ENCODE data around the gene RBM43.
A peak's percentile ranks its signal among the peaks of the same experiment; 100 is the strongest.
"Not testable (repeated sequence)": the region's sequence is repeated elsewhere in the genome, so short reads cannot be mapped to it uniquely, and the experiment has no call there.

RBM43 gene

DNA sequence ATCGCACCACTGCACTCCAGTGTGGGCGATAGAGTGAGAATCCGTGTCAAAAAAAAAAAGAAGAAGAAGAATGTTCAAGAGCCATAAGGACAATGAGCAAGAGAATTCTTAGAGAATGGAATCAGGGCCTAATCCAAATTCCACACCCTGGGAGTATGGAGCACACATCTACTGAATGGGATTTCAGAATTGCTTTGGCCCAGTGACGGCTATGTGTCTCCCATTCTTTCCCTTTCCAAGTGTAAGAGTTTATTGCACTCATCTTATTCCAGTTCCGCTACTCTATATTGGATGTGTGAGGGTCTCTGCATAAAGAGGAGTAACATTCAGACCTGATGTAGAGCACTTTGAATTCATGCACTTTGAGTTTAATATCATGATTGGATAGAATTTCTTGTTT is 5.9 kb upstream of the RBM43 start:
- DNase-seq: no peak

- no peak for DNase-seq
Observed at GRCh38 chr2:151265991-151266390, 4.3 kb upstream of the RBM43 start.

DNA sequence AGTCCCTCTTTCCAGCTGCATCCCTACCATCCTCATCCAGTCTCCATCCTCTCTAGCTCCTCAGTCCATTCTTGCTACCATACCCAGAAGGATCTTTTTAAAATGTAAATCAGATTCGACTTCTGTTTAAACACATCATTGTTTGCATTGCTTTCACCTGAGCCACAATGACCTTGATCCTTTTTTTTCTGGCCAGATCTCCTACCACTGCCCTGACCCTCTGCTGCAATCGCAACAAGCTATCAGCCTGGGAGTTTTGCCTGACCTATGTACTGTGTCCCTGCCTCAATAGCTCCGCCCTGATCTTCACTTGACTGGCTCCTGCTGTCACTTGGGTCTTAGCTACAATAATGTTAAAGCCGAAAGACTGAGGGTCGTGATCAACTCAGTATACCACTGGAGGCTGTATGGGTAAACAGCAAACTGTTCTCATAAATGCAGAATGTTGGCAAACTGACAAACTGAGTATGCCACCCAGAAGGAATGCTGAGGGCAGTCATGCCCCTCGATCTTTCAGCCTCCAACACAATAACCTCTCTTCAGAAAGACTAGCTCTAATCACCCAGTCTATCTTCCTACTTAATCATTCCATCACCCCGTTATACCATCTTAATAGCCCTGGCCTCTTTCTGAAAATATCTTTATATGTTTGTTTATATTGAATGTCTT is 2.6 kb upstream of the RBM43 start:
- no peak for DNase-seq

DNA sequence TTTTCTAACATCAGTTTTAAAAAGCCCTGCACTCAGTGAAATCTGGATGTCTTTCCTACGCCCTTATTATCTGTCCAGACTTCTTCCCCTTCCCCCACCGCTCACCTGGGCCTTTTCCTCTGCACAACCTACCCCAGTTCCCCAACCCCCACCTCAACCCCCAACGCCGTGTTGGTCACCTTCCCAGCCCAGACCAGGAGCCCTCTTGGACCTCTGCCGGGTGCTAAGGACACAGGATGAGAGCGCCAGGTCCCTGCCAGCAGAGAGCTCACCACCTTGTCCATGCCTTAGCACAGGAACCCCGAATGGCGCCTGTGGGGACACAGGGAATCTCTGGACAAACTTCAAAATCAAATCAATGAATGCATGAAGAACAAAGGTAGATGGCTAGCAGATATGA is 966 bp upstream of the RBM43 start:
- no peak for DNase-seq

- no peak for DNase-seq
Observed at GRCh38 chr2:151261977-151262291, 271 bp upstream of the RBM43 start.

DNA sequence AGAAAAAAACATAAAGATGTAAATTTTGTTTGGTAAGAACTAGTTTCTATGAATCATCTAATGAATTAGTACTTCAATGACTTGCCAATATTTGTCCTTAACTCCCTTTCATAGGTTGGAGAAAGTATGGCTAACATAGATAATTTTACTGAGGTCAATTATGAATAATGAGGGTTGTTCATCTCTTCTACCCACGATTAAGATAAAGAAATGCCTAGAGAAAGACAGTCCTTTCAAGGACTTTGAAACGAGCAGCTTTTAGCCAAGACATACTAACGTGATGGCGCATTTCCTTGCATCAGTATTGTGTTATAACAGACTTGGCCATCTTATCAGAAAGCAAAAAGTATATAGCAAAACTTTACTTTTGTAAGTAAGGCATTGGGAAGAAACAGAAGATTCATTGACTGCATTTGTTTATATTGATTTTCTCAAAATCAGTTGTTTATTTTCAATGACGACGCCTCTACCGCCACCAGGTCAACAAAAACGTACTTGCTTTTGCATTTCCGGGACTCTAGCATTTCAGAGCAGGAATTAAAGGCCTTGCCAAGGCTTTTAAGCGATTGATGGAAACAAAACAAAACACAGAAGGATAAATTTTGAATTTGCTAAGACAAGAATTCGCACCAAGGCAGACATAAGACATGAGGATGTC is 961 bp downstream of the RBM43 start:
- DNase-seq: no peak

DNA sequence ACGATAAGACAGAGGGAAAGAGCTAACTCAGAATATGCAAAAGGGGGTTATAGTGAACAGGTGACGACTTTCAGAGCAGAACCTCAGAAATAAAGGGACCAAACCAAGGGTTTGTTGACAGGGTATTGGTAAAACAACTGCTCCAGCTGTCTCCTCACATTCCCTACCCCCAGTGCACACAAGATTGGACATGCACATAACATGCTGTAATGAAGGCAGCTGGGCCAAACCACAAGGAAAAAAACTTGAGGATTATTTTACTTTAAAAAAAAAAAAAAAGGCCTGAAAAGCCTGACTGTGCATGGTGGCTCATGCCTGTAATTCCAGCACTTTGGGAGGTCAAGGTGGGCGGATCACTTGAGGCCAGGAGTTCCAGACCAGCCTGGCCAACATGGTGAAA is 3.5 kb downstream of the RBM43 start:
- DNase-seq: no peak

DNA sequence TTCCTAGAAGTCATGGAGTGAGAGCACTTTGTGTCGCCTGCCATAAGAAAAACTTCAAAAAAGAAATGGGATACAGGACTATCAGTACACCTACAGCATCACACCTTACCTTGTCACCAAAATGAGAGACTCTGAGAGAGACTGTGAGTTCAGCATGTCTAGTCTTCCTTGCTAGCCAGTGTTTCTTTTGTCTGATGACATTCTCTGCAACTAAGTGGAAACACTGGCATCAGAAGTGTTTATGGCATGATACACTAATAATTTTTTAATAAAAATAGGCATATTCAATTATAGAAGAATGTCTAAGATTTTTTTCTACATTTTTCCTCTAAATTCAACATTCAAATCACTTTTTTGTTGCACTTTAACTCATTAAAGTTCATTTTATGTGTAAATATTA is 9.0 kb downstream of the RBM43 start:
- DNase-seq: no peak

GRCh38 chr2:151251012-151251411 is 10.7 kb downstream of the RBM43 start:
- DNase-seq: no peak

- no peak for DNase-seq
Observed at GRCh38 chr2:151247432-151247831, 14.2 kb downstream of the RBM43 start.

- DNase-seq: no peak
Observed at GRCh38 chr2:151246152-151246551, 15.5 kb downstream of the RBM43 start.

DNA sequence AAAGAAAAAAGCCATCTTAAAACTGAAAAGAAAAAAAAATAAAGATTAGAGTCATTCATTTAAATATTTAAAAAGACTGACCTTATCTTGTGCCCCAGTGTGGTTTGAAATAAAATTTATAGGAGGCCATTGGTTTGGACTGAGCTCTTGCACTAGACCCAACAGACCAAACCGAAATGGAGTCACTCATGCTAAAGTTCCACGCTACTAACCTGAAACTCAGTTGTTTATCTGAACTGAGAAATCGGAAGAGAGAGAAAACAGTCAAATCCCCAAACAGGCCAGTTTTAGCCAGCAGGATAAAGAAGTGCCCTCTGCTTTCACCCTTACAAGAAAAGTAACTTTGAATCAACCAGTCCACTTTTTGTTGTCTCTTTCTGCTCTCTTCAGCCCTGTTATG is 18.2 kb downstream of the RBM43 start:
- no peak for DNase-seq

- no peak for DNase-seq
Observed at GRCh38 chr2:151241224-151241623, 20.4 kb downstream of the RBM43 start.

DNA sequence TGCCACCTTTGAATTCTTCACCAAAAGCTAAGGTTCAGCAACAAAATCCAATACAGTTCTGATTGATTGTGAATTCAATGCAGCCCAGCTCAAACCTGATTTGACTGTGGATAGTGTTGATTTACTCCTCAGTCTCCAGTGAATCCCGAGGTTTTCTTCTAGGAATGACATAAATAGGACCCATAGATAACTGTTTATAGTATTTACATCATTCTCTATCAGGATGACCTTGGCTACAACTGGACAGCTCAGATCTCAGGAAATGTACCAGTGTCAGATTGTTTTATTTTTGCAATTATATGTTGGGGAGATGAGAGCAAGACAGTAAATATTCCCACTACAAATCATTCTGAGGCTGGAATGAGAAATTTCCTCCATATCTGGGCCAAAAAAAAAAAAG is 21.2 kb downstream of the RBM43 start:
- no peak for DNase-seq

DNA sequence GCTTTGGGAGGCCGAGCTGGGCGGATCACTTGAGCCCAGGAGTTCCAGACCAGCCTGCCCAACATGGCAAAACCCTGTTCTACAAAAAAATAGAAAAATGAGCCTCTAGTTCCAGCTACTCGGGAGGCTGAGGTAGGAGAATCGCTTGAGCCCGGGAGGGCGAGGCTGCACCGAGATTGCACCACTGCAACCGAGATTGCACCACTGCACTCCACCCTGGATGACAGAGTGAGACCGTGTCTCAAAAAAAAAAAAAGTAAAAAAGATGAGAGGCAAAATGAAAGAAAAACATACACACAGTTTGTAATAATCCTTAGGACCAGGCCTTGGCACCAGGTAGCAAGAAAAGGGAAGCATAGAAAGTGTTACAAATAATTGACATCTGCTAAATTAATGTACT is 22.0 kb downstream of the RBM43 start:
- DNase-seq: no peak

DNA sequence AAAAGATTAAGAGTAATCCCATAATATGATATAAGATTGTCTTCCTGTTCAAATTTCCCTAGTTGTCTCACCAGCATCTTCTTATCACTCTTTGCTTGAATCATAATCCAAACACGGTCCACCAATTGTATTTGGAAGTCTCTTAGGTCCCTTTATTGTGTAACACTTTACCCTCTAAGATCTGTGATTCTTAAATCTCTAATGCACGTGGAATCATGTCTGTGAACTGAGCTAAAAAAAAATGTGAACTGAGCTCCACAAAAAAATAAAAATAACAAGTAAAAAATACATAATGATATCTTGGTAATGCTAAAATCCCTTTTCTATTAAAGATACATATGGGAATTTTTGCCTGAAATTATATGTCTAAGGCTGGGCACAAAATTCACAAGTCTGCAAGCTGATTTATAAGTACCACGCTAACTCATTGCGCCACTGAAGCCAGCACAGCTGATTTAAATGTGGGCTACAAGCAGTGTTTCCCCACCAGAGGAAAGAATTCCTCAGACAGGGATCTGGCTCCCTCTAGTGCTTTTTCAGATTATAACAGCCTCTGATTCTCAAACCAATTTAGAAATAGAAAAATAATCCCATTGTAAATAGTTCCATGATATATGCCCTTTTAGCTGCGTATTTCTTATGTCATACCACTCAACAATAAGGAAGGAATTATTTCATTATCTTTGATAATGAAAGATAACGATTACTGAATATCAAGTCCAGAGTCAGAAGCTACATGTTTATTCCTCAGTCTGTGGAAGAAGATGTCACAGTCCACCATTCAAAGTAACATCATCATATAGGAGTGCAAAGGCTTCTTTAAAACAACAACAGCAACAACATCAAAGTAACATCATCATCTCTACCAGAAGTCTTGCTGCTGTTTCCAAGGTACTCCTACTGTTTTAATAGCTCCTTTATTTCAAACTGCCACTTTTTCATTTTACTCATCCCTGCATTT is 22.9 kb downstream of the RBM43 start:
- peak; percentile 37 for DNase-seq

GRCh38 chr2:151237422-151238025 is 24.1 kb downstream of the RBM43 start:
- DNase-seq: no peak

- not testable (repeated sequence) for DNase-seq
Observed at GRCh38 chr2:151233760-151234159, 27.9 kb downstream of the RBM43 start.

DNA sequence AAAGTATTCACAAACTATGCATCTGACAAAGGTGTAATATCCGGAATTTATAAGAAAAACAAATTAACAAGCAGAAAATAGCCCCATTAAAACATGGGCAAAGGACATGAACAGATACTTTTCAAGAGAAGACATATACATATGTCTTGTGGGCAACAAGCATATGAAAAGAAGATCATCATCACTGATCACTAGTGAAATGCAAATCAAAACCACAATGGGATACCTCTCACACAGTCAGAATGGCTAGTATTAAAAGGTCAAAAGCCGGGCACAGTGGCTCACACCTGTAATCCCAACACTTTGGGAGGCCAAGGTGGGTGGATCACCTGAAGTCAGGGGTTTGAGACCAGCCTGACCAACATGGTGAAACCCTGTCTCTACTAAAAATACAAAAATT is 28.4 kb downstream of the RBM43 start:
- not testable (repeated sequence) for DNase-seq

DNA sequence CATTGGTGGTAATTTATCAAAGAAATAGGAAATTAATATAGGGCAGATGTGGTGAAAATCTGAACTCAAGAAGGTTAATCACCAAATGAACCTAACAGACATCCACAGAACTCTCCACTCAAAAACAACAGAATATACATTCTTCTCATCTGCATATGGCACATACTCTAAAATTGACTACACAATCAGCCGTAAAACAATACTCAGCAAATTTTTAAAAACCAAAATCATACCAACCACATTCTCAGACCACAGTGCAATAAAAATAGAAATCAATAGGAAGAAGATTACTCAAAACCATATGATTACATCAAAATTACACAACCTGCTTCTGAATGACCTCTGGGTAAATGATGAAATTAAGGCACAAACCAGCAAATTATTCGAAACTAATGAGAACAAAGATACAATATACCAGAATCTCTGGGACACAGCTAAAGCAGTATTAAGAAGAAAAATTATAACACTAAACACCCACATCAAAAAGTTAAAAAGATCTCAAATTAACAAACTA is 31.0 kb downstream of the RBM43 start:
- DNase-seq: no peak

DNA sequence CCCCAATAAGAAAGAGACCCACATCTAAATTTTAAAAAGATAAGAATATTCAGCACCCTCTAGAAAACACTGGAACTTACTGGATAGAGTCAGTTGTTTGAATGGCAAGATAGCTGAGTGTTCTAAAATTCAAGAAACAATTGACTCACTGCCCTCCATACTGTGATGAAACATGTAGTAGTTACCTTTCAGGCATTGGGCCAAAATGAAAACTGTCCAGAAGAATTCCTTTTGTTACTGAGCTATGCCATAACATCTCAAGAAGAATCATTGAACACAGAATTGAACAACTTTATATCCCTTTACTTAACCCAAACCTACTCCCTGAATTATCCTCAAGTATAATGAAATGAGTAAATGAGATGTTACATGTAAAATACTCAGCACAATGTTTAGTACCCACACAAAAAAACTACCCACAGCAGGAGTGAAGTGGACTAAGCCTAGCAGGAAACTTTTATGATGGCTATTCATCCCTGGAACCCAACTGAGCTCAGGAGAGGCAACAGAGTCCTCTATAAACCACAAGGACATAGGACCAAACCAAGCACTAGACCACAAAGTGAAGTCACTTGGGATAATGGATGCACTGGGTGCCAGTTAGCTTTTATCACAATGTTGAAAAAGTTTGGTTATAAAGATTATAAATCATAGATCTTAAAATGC is 32.7 kb downstream of the RBM43 start:
- no peak for DNase-seq

DNA sequence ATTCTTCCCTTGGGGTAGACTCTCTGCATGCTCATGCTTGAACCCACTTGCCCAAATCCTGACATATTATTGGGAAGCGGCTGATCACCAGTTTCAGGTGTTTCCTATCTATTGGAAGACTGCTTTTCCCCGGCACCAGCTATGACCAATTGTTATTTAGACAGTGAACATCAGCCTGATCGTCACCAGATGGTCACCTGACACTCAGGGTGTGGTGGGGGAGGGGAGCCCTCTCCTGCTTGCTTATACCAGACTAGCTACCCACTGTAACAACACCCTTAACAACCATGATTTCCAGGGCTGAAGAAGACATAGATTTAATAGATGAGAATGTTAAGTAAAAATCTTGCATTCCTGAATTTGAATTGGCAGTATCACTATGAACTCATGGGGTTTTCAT is 44.3 kb downstream of the RBM43 start:
- DNase-seq: no peak

DNA sequence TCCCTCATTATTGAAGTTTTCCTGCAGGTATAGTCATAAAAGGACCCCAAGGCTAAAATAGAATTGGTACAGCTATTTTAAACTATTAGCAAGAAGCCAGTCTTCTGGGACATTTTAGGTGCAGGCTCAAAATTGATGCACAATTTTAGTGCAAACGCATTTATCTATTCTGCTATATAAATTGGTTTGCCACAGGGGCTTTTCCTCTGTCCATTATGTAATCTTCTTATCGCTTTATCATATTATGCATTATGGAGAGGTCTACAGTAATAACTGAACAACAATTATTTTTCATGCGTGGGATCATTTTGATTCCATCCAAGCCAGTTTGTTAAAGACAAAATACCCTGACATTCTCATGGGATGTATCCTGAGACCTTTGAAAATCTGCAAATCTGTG is 54.6 kb downstream of the RBM43 start:
- DNase-seq: no peak
